GM12878 (cell line): ENCODE measurements around the gene ORAI3. TPM values are rescaled to one million over a fixed set of nuclear protein-coding genes. Genes with fewer than 3 reads are reported as not detected.

ENCODE experiments used
- ASH2L ChIP-seq: fragments of 300-600, 200-600 bp; sonication (generic); IDR thresholded peaks from 2 replicates; pipeline ENCODE4 v1.6.1; 2017; ENCODE audit warnings: low read depth, mild to moderate bottlenecking, borderline replicate concordance
- BHLHE40 ChIP-seq, 2 experiments: fragments of 450-650 bp in 1 of 2; IDR thresholded peaks; 2 replicates each; pipeline ENCODE4 v1.6.1; 2011 to 2017; ENCODE audit warnings: low read depth in 2 of 2, borderline replicate concordance in 1 of 2, improper control_type of control experiment in 1 of 2, low read length in 1 of 2, mild to moderate bottlenecking in 1 of 2
- BMI1 ChIP-seq: fragments of 450-650 bp; IDR thresholded peaks from 2 replicates; pipeline ENCODE4 v1.6.1; 2016; ENCODE audit warnings: mild to moderate bottlenecking, moderate library complexity, borderline replicate concordance
- CHD1 ChIP-seq: IDR thresholded peaks from 2 replicates; pipeline ENCODE4 v1.6.1; 2012; ENCODE audit warnings: low read depth, low read length, improper control_type of control experiment
- CREM ChIP-seq: IDR thresholded peaks from 2 replicates; pipeline ENCODE4 v1.6.1; 2014; ENCODE audit warnings: antibody characterized with exemption, low read depth
- CTCF ChIP-seq, 3 experiments: IDR thresholded peaks in 2 of 3; conservative IDR thresholded peaks in 1 of 3; 2 replicates each; pipeline ENCODE4 v1.5.1; 2011; ENCODE audit warnings: low read depth in 3 of 3, low read length in 3 of 3, mild to moderate bottlenecking in 3 of 3, control low read depth in 2 of 3, moderate library complexity in 2 of 3, inconsistent platforms in 1 of 3, mixed read lengths in 1 of 3; ENCODE audit not compliant: control insufficient read depth in 2 of 3, insufficient read depth in 1 of 3; ENCODE audit errors: extremely low read depth in 1 of 3
- E2F8 ChIP-seq: fragments of 450-650 bp; IDR thresholded peaks from 2 replicates; pipeline ENCODE4 v1.6.1; 2018; ENCODE audit warnings: mild to moderate bottlenecking, low read depth, moderate library complexity; ENCODE audit not compliant: partially characterized antibody
- FOXK2 ChIP-seq: fragments of 450-650 bp; IDR thresholded peaks from 2 replicates; pipeline ENCODE4 v1.6.1; 2017; ENCODE audit warnings: mild to moderate bottlenecking, moderate library complexity
- HDAC2 ChIP-seq: fragments of 200-600 bp; sonication (generic); IDR thresholded peaks from 2 replicates; pipeline ENCODE4 v1.6.1; 2017
- IKZF1 ChIP-seq: fragments of 450-650 bp; conservative IDR thresholded peaks from 2 replicates; pipeline ENCODE4 v1.6.1; 2017; ENCODE audit warnings: antibody characterized with exemption, mild to moderate bottlenecking
- JUNB ChIP-seq: IDR thresholded peaks from 2 replicates; pipeline ENCODE4 v1.6.1; 2016; ENCODE audit warnings: antibody characterized with exemption, mild to moderate bottlenecking
- JUND ChIP-seq: IDR thresholded peaks from 2 replicates; pipeline ENCODE4 v1.6.1; 2012; ENCODE audit warnings: low read depth, mild to moderate bottlenecking, low read length, improper control_type of control experiment, moderate library complexity
- KDM1A ChIP-seq: fragments of 200-600 bp; sonication (generic); IDR thresholded peaks from 2 replicates; pipeline ENCODE4 v1.6.1; 2016; ENCODE audit warnings: borderline replicate concordance
- MEF2B ChIP-seq: fragments of 450-650 bp; IDR thresholded peaks from 2 replicates; pipeline ENCODE4 v1.6.1; 2018; ENCODE audit warnings: mild to moderate bottlenecking, moderate library complexity; ENCODE audit not compliant: partially characterized antibody, poor library complexity, severe bottlenecking
- MTA2 ChIP-seq: fragments of 450-650 bp; IDR thresholded peaks from 2 replicates; pipeline ENCODE4 v1.6.1; 2016; ENCODE audit warnings: low read depth, mild to moderate bottlenecking, moderate library complexity
- NR2C2 ChIP-seq: IDR thresholded peaks from 2 replicates; pipeline ENCODE4 v1.6.1; 2011; ENCODE audit warnings: borderline replicate concordance, low read depth; ENCODE audit not compliant: control insufficient read depth, insufficient read length
- REST ChIP-seq: IDR thresholded peaks from 2 replicates; pipeline ENCODE4 v1.6.1; 2012; ENCODE audit warnings: mild to moderate bottlenecking, low read depth, low read length
- SP1 ChIP-seq: IDR thresholded peaks from one replicate; pipeline ENCODE4 v1.6.1; 2011; ENCODE audit warnings: low read depth, low read length
- SREBF1 ChIP-seq: IDR thresholded peaks from 2 replicates; pipeline ENCODE4 v1.6.1; 2012; ENCODE audit warnings: mild to moderate bottlenecking, low read length
- SUPT20H ChIP-seq: IDR thresholded peaks from 2 replicates; pipeline ENCODE4 v1.6.1; 2011; ENCODE audit warnings: low read depth, mild to moderate bottlenecking, low read length, moderate library complexity, borderline replicate concordance; ENCODE audit not compliant: control insufficient read depth
- TAF1 ChIP-seq: IDR thresholded peaks from 2 replicates; pipeline ENCODE4 v1.6.1; 2011; ENCODE audit warnings: mild to moderate bottlenecking, low read depth, low read length, borderline replicate concordance
- WRNIP1 ChIP-seq: IDR thresholded peaks from 2 replicates; pipeline ENCODE4 v1.6.1; 2011; ENCODE audit warnings: low read depth, low read length, improper control_type of control experiment, borderline replicate concordance
- YY1 ChIP-seq: IDR thresholded peaks from 2 replicates; pipeline ENCODE4 v1.6.1; 2011; ENCODE audit warnings: low read depth, mild to moderate bottlenecking, low read length
- ZNF207 ChIP-seq: fragments of 450-650 bp; IDR thresholded peaks from 2 replicates; pipeline ENCODE4 v1.6.1; 2014; ENCODE audit warnings: antibody characterized with exemption, mild to moderate bottlenecking, borderline replicate concordance
- polyA plus RNA-seq, 11 experiments: library from polyadenylated mRNA; depleted of rRNA in 4 of 11; unstranded in 6 of 11; stranded (reverse) in 5 of 11; fragments of >200 nt; fragmentation: Nextera tagmentation in 4 of 11; fragmentation: Illumina TruSeq in 1 of 11; extraction: Ambion mirVana in 4 of 11; extraction: Trizol in 1 of 11; gene quantifications; 1 replicate in 1 of 11; 2 replicates in 10 of 11; pipeline versions ENCODE4 v1.2.1 to v1.2.3, GENCODE V29; 2011 to 2016; ENCODE audit warnings: inconsistent platforms in 2 of 11, missing spikeins in 2 of 11, low read depth in 1 of 11
- total RNA-seq, 4 experiments: library from RNA; depleted of rRNA in 3 of 4; stranded (reverse); fragments of >200 nt in 3 of 4; fragmentation: Illumina TruSeq in 1 of 4; extraction: Trizol in 1 of 4; gene quantifications; 2 replicates each; pipeline versions ENCODE4 v1.2.1 to v1.2.3, GENCODE V29; 2013 to 2021

Gene ORAI3
- total and polyA plus RNA-seq, 10 of the 15 experiments (the other 5 are each of a cell fraction or from before 2014, with no cell fraction given) = 3.4 to 21.9 (median 16.2) TPM

- TF ChIP-seq E2F8 (no peak), SUPT20H (no peak), JUND (no peak), CREM (peak; percentile 96), ASH2L (no peak), FOXK2 (peak; percentile 54), BMI1 (no peak), CHD1 (no peak), WRNIP1 (peak; percentile 69; the same call in 1 of the 2 replicates), MTA2 (no peak), MEF2B (no peak), BHLHE40 (IDR thresholded peaks at IDR 0.05; ENCODE audit: borderline replicate concordance in 1 of 2, low read depth in 2 of 2, low read length in 1 of 2) (no peak), JUNB (no peak), KDM1A (no peak), CTCF (IDR thresholded peaks at IDR 0.05 in 2 of 3, conservative IDR thresholded peaks at IDR 0.05 in 1 of 3; ENCODE audit: control insufficient read depth in 2 of 3, extremely low read depth in 1 of 3, insufficient read depth in 1 of 3, low read depth in 3 of 3, low read length in 3 of 3) (no peak), YY1 (peak; percentile 96), REST (no peak), SREBF1 (peak; percentile 95), NR2C2 (no peak), IKZF1 (peak; percentile 98), HDAC2 (no peak), TAF1 (peak; percentile 26; the same call in 1 of the 2 replicates), SP1 (peak; percentile 90), ZNF207 (peak; percentile 70)
Observed at GRCh38 chr16:30922960-30923535, 25.8 kb upstream of the ORAI3 start (continued).
